CD8-positive, alpha-beta memory T cell (primary cell): Measurements from ENCODE around the gene MAPT. TPM values are rescaled to one million over a fixed set of nuclear protein-coding genes. Genes with fewer than 3 reads are reported as not detected.

Experiments used
- CTCF ChIA-PET: fragments of 350-600 bp; sonication (Branson Sonifier 250); formaldehyde crosslinking; loops from one replicate; lab custom pipeline; 2021; ENCODE audit warnings: antibody characterized with exemption; lab: Charles Lee
- POLR2A ChIA-PET: fragments of 350-600 bp; sonication (Branson Sonifier 250); formaldehyde crosslinking; loops from one replicate; lab custom pipeline; 2021; ENCODE audit warnings: antibody characterized with exemption; lab: Charles Lee
- DNase-seq, 5 donors: peaks; one replicate each; pipeline versions ENCODE4 v3.0.0 to v3.0.0-alpha.2; 2020 to 2022; ENCODE audit warnings: mixed read lengths in 1 of 5
- H3K27ac ChIP-seq: one replicate; pipeline ENCODE4 v1.7.0; 2013; ENCODE audit warnings: low read depth, mild to moderate bottlenecking, low read length, moderate library complexity
- H3K27me3 ChIP-seq: 2 replicates; pipeline ENCODE4 v1.7.0; 2013; ENCODE audit warnings: low read length, mild to moderate bottlenecking; ENCODE audit not compliant: insufficient read depth, poor library complexity, severe bottlenecking
- H3K36me3 ChIP-seq: 2 replicates; pipeline ENCODE4 v1.7.0; 2013; ENCODE audit warnings: mild to moderate bottlenecking, low read length, moderate library complexity; ENCODE audit not compliant: insufficient read depth
- H3K4me1 ChIP-seq: 2 replicates; pipeline ENCODE4 v1.7.0; 2013; ENCODE audit warnings: mild to moderate bottlenecking, low read length, moderate library complexity; ENCODE audit not compliant: insufficient read depth
- H3K4me3 ChIP-seq: 2 replicates; pipeline ENCODE4 v1.7.0; 2013; ENCODE audit warnings: mild to moderate bottlenecking, low read length
- H3K9me3 ChIP-seq: 2 replicates; pipeline ENCODE4 v1.7.0; 2013; ENCODE audit warnings: mild to moderate bottlenecking, low read length
- H3K27ac Mint-ChIP-seq, 8 donors: one replicate each; pipeline ENCODE4 v1.8.0; 2020 to 2021; ENCODE audit warnings: mixed read lengths in 8 of 8, mild to moderate bottlenecking in 6 of 8, inconsistent platforms in 3 of 8, moderate library complexity in 3 of 8
- H3K27me3 Mint-ChIP-seq, 2 donors: one replicate each; pipeline ENCODE4 v1.8.0; 2020 to 2021; ENCODE audit warnings: mixed read lengths in 2 of 2, mild to moderate bottlenecking in 1 of 2, moderate library complexity in 1 of 2
- H3K36me3 Mint-ChIP-seq, 3 donors: one replicate each; pipeline ENCODE4 v1.8.0; 2020 to 2021; ENCODE audit warnings: mixed read lengths in 3 of 3, inconsistent platforms in 1 of 3, mild to moderate bottlenecking in 1 of 3
- H3K4me1 Mint-ChIP-seq, 3 donors: one replicate each; pipeline ENCODE4 v1.8.0; 2020 to 2021; ENCODE audit warnings: mixed read lengths in 3 of 3, inconsistent platforms in 1 of 3, mild to moderate bottlenecking in 1 of 3
- H3K4me3 Mint-ChIP-seq, 7 donors: one replicate each; pipeline ENCODE4 v1.8.0; 2020 to 2021; ENCODE audit warnings: mixed read lengths in 7 of 7, mild to moderate bottlenecking in 6 of 7, moderate library complexity in 4 of 7, inconsistent platforms in 2 of 7
- H3K9me3 Mint-ChIP-seq, 5 donors: one replicate each; pipeline ENCODE4 v1.8.0; 2020 to 2022; ENCODE audit warnings: mixed read lengths in 5 of 5, mild to moderate bottlenecking in 3 of 5, moderate library complexity in 2 of 5, inconsistent platforms in 1 of 5
- polyA plus RNA-seq: library from polyadenylated mRNA; unstranded; fragments of 300-500 nt; fragmentation: Illumina TruSeq; gene quantifications from one replicate; pipeline ENCODE4 v1.2.3, GENCODE V29; 2021
- total RNA-seq, 2 experiments: library from RNA; stranded (reverse); gene quantifications; one replicate each; pipeline ENCODE4 v1.2.3, GENCODE V29; 2021

The MAPT gene
- total and polyA plus RNA-seq, 3 experiments from 2014 or later = 0.36 to 0.42 (median 0.42) TPM

DNA sequence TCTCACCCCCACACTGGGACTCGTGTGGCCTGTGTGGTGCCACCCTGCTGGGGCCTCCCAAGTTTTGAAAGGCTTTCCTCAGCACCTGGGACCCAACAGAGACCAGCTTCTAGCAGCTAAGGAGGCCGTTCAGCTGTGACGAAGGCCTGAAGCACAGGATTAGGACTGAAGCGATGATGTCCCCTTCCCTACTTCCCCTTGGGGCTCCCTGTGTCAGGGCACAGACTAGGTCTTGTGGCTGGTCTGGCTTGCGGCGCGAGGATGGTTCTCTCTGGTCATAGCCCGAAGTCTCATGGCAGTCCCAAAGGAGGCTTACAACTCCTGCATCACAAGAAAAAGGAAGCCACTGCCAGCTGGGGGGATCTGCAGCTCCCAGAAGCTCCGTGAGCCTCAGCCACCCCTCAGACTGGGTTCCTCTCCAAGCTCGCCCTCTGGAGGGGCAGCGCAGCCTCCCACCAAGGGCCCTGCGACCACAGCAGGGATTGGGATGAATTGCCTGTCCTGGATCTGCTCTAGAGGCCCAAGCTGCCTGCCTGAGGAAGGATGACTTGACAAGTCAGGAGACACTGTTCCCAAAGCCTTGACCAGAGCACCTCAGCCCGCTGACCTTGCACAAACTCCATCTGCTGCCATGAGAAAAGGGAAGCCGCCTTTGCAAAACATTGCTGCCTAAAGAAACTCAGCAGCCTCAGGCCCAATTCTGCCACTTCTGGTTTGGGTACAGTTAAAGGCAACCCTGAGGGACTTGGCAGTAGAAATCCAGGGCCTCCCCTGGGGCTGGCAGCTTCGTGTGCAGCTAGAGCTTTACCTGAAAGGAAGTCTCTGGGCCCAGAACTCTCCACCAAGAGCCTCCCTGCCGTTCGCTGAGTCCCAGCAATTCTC, 132.1 kb downstream of the MAPT start:
- peaks cover 19 to 33% (median 21%) of the 10 kb centered on the region in 3 donors for H3K4me1 Mint-ChIP-seq
- H3K27me3 Mint-ChIP-seq = no peaks in the 10 kb centered on the region
- H3K36me3 Mint-ChIP-seq = peaks cover 0 to 47% (median 16%) of the 10 kb centered on the region in 3 donors
- no peaks in the 10 kb centered on the region for H3K27me3 ChIP-seq
- H3K27ac ChIP-seq = no peak overlapping the region
- H3K4me3 ChIP-seq = no peak overlapping the region
- H3K4me3 Mint-ChIP-seq = no peak overlapping the region
- H3K36me3 ChIP-seq = peaks cover 27% of the 10 kb centered on the region
- POLR2A ChIA-PET = no interaction called here
- CTCF ChIA-PET = no interaction called here
- H3K9me3 Mint-ChIP-seq = no peaks in the 10 kb centered on the region
- peak overlapping the region in 7 of 8 donors; percentile 4 to 95 (median 65) for H3K27ac Mint-ChIP-seq
- H3K4me1 ChIP-seq = peaks cover 2% of the 10 kb centered on the region
- H3K9me3 ChIP-seq = no peaks in the 10 kb centered on the region
- no peak for DNase-seq

DNA sequence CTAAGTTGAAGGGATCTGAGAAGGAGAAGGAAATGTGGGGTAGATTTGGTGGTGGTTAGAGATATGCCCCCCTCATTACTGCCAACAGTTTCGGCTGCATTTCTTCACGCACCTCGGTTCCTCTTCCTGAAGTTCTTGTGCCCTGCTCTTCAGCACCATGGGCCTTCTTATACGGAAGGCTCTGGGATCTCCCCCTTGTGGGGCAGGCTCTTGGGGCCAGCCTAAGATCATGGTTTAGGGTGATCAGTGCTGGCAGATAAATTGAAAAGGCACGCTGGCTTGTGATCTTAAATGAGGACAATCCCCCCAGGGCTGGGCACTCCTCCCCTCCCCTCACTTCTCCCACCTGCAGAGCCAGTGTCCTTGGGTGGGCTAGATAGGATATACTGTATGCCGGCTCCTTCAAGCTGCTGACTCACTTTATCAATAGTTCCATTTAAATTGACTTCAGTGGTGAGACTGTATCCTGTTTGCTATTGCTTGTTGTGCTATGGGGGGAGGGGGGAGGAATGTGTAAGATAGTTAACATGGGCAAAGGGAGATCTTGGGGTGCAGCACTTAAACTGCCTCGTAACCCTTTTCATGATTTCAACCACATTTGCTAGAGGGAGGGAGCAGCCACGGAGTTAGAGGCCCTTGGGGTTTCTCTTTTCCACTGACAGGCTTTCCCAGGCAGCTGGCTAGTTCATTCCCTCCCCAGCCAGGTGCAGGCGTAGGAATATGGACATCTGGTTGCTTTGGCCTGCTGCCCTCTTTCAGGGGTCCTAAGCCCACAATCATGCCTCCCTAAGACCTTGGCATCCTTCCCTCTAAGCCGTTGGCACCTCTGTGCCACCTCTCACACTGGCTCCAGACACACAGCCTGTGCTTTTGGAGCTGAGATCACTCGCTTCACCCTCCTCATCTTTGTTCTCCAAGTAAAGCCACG, 133.0 kb downstream of the MAPT start:
- H3K27me3 ChIP-seq = no peaks in the 10 kb centered on the region
- H3K4me3 Mint-ChIP-seq = no peak overlapping the region
- H3K4me3 ChIP-seq = no peak overlapping the region
- no peaks in the 10 kb centered on the region for H3K4me1 ChIP-seq
- peaks cover 36% of the 10 kb centered on the region for H3K36me3 ChIP-seq
- peaks cover 17 to 29% (median 18%) of the 10 kb centered on the region in 3 donors for H3K4me1 Mint-ChIP-seq
- no peak for DNase-seq
- H3K9me3 Mint-ChIP-seq = no peaks in the 10 kb centered on the region
- H3K9me3 ChIP-seq = no peaks in the 10 kb centered on the region
- H3K27ac Mint-ChIP-seq = peak overlapping the region in 7 of 8 donors; percentile 29 to 70 (median 65)
- peaks cover 0 to 56% (median 17%) of the 10 kb centered on the region in 3 donors for H3K36me3 Mint-ChIP-seq
- ChIA-PET POLR2A (no interaction called here), CTCF (interaction anchor here (1.9 kb wide), 1 partner anchor 25 kb away, joined by 6 read pairs; no protein-coding TSS in a partner anchor)
- H3K27me3 Mint-ChIP-seq = peaks cover 0 to 2% of the 10 kb centered on the region in 2 donors
- H3K27ac ChIP-seq = no peak overlapping the region

DNA sequence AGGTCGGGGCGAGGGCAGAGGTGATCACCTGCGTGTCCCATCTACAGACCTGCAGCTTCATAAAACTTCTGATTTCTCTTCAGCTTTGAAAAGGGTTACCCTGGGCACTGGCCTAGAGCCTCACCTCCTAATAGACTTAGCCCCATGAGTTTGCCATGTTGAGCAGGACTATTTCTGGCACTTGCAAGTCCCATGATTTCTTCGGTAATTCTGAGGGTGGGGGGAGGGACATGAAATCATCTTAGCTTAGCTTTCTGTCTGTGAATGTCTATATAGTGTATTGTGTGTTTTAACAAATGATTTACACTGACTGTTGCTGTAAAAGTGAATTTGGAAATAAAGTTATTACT, 133.6 kb downstream of the MAPT start:
- H3K27ac ChIP-seq = no peak overlapping the region
- H3K36me3 Mint-ChIP-seq = peaks cover under 1 to 62% (median 22%) of the 10 kb centered on the region in 3 donors
- H3K4me3 Mint-ChIP-seq = no peak overlapping the region
- ChIA-PET CTCF (interaction anchor here (1.2 to 1.9 kb wide), 2 partner anchors 26 to 159 kb away, joined by 3 to 6 read pairs; no protein-coding TSS in a partner anchor), POLR2A (no interaction called here)
- no peaks in the 10 kb centered on the region for H3K9me3 ChIP-seq
- DNase-seq = no peak
- H3K27ac Mint-ChIP-seq = peak overlapping the region in 6 of 8 donors; percentile 44 to 93 (median 68)
- no peaks in the 10 kb centered on the region for H3K4me1 ChIP-seq
- peaks cover 0 to 2% of the 10 kb centered on the region in 2 donors for H3K27me3 Mint-ChIP-seq
- no peak overlapping the region for H3K4me3 ChIP-seq
- peaks cover 15 to 25% (median 17%) of the 10 kb centered on the region in 3 donors for H3K4me1 Mint-ChIP-seq
- H3K27me3 ChIP-seq = no peaks in the 10 kb centered on the region
- H3K9me3 Mint-ChIP-seq = no peaks in the 10 kb centered on the region
- peaks cover 42% of the 10 kb centered on the region for H3K36me3 ChIP-seq

DNA sequence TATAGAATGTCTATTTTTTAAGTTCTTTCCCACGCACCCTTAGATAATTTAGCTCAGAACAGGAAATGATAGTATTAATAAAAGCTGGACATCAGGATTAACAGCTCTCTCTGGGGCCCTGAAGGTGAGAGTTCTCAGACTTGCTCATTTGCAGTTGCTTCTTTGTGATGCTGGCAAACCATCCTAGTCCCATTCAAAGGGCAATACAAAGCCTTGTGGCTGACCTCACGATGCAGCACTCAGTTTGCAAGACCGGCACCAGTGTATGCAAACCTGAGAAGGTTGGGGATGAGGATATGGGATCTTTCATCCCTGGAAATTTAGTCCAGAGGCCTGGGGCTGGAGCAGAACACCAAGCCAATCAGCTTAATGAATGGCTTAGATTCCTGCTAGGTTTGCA, 134.0 kb downstream of the MAPT start:
- DNase-seq = no peak
- no peak overlapping the region for H3K27ac ChIP-seq
- CTCF ChIA-PET = interaction anchor here (1.2 to 1.9 kb wide), 2 partner anchors 26 to 158 kb away, joined by 3 to 6 read pairs; no protein-coding TSS in a partner anchor
- peaks cover 4 to 66% (median 22%) of the 10 kb centered on the region in 3 donors for H3K36me3 Mint-ChIP-seq
- POLR2A ChIA-PET = no interaction called here
- peak overlapping the region in 7 of 8 donors; percentile 7 to 93 (median 65) for H3K27ac Mint-ChIP-seq
- H3K4me3 ChIP-seq = no peak overlapping the region
- peaks cover 47% of the 10 kb centered on the region for H3K36me3 ChIP-seq
- H3K27me3 Mint-ChIP-seq = peaks cover 0 to 2% of the 10 kb centered on the region in 2 donors
- H3K4me1 ChIP-seq = no peaks in the 10 kb centered on the region
- peaks cover 13 to 21% (median 13%) of the 10 kb centered on the region in 3 donors for H3K4me1 Mint-ChIP-seq
- no peaks in the 10 kb centered on the region for H3K9me3 Mint-ChIP-seq
- H3K4me3 Mint-ChIP-seq = no peak overlapping the region
- H3K9me3 ChIP-seq = no peaks in the 10 kb centered on the region
- no peaks in the 10 kb centered on the region for H3K27me3 ChIP-seq

DNA sequence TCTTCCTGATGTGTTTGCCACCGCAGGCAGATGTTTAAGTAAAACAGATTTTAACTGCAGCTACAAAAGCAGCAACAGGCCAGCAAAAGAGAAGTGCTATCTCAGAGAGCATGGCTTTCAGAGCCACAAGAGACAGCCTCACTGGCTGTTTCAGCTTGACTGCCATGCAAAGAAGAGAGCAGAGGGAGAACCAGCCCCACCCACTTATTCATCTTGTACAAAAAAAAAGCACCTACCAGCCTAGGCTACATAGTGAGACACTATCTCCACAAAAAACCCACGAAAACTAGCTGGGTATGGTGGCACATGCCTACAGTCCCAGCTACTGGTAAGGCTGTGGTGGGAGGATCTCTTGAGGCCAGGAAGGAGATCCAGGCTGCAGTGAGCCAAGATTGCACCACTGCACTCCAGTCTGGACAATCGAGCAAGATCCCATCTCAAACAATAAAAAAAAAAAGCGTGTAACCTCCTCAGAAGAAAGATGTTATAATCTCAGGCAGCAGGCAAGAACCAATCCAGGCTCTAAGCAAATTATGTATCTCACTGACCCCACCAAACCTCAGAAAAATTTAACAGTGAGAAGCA, 134.7 kb downstream of the MAPT start:
- Histone ChIP-seq H3K4me1 (no peaks in the 10 kb centered on the region), H3K36me3 (peaks cover 54% of the 10 kb centered on the region), H3K27me3 (no peaks in the 10 kb centered on the region), H3K27ac (no peak overlapping the region), H3K4me3 (no peak overlapping the region), H3K9me3 (no peaks in the 10 kb centered on the region)
- peak overlapping the region in 1 of 7 donors; percentile 15 for H3K4me3 Mint-ChIP-seq
- no peak for DNase-seq
- H3K4me1 Mint-ChIP-seq = peaks cover 13 to 21% (median 13%) of the 10 kb centered on the region in 3 donors
- CTCF ChIA-PET = interaction anchor here (1.2 to 1.9 kb wide), 2 partner anchors 27 to 158 kb away, joined by 3 to 6 read pairs; no protein-coding TSS in a partner anchor
- peak overlapping the region; percentile 21 to 93 (median 74) for H3K27ac Mint-ChIP-seq
- peaks cover 0 to 2% of the 10 kb centered on the region in 2 donors for H3K27me3 Mint-ChIP-seq
- peaks cover 4 to 73% (median 26%) of the 10 kb centered on the region in 3 donors for H3K36me3 Mint-ChIP-seq
- POLR2A ChIA-PET = no interaction called here
- no peaks in the 10 kb centered on the region for H3K9me3 Mint-ChIP-seq

DNA sequence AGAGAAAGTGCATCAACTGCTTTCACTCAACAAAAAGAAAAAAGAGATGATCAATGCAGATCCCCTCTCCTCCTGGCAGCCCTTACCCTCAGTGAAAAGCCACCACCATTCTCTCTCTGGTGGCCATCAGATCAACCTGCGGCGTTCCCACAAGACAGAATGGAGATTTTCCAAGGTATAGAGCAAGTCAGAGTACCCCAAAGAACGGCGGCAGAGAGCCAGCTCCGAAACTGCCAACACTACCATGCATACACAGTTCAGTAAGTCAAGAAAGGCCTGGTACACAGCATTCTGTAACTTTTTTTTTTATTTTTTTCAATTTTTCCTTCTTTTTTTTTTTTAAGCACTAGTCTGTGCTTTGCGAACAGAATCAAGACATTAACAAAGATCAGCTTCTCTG, 135.3 kb downstream of the MAPT start:
- Mint-ChIP-seq H3K4me1 (peaks cover 13 to 23% (median 13%) of the 10 kb centered on the region in 3 donors), H3K4me3 (no peak overlapping the region), H3K27ac (peak overlapping the region in 7 of 8 donors; percentile 21 to 93 (median 72)), H3K36me3 (peaks cover 4 to 79% (median 30%) of the 10 kb centered on the region in 3 donors), H3K9me3 (no peaks in the 10 kb centered on the region), H3K27me3 (peaks cover 0 to 2% of the 10 kb centered on the region in 2 donors)
- POLR2A ChIA-PET = interaction anchor here (0.6 to 0.7 kb wide), 3 partner anchors 17 to 1843 kb away, joined by 3 read pairs; no protein-coding TSS in a partner anchor
- CTCF ChIA-PET = interaction anchor here (1.9 kb wide), 1 partner anchor 27 kb away, joined by 6 read pairs; no protein-coding TSS in a partner anchor
- Histone ChIP-seq H3K27ac (no peak overlapping the region), H3K4me1 (no peaks in the 10 kb centered on the region), H3K4me3 (no peak overlapping the region), H3K9me3 (no peaks in the 10 kb centered on the region), H3K36me3 (peaks cover 59% of the 10 kb centered on the region), H3K27me3 (no peaks in the 10 kb centered on the region)
- no peak for DNase-seq

DNA sequence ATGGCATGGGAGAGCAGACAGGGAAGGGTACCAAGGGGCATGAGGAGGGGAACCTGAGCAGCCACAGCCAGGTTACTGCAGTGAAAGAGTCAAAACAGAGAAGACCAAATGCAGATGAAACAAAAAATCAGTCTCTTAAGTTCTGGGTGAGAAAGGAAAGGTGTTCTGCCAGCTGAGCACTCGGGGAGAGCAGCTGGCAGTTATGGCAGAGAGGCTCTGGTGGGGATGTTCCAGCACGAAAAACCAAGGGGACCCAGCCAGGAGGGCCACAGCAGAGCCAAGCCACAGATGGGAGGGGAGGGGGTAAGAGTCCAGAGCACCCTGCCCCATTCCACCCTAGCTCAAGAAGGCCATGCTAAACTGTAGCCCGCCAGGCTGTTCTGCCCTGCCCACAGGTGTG, 136.4 kb downstream of the MAPT start:
- no peaks in the 10 kb centered on the region for H3K4me1 ChIP-seq
- peaks cover 15 to 34% (median 16%) of the 10 kb centered on the region in 3 donors for H3K4me1 Mint-ChIP-seq
- peak overlapping the region; percentile 6 to 93 (median 62) for H3K27ac Mint-ChIP-seq
- CTCF ChIA-PET = no interaction called here
- POLR2A ChIA-PET = no interaction called here
- H3K36me3 ChIP-seq = peaks cover 67% of the 10 kb centered on the region
- no peaks in the 10 kb centered on the region for H3K9me3 ChIP-seq
- H3K27me3 ChIP-seq = no peaks in the 10 kb centered on the region
- peaks cover 4 to 86% (median 31%) of the 10 kb centered on the region in 3 donors for H3K36me3 Mint-ChIP-seq
- DNase-seq = no peak
- no peak overlapping the region for H3K27ac ChIP-seq
- peak overlapping the region in 1 of 7 donors; percentile 12 for H3K4me3 Mint-ChIP-seq
- H3K4me3 ChIP-seq = no peak overlapping the region
- H3K9me3 Mint-ChIP-seq = no peaks in the 10 kb centered on the region
- peaks cover 0 to 2% of the 10 kb centered on the region in 2 donors for H3K27me3 Mint-ChIP-seq
